Central memory CD4-positive, alpha-beta T cell (primary cell): Measurements from ENCODE around the gene FASN.

ENCODE experiments used
- DNase-seq: peaks from one replicate; pipeline ENCODE4 v3.0.0; 2022

Gene FASN

DNA sequence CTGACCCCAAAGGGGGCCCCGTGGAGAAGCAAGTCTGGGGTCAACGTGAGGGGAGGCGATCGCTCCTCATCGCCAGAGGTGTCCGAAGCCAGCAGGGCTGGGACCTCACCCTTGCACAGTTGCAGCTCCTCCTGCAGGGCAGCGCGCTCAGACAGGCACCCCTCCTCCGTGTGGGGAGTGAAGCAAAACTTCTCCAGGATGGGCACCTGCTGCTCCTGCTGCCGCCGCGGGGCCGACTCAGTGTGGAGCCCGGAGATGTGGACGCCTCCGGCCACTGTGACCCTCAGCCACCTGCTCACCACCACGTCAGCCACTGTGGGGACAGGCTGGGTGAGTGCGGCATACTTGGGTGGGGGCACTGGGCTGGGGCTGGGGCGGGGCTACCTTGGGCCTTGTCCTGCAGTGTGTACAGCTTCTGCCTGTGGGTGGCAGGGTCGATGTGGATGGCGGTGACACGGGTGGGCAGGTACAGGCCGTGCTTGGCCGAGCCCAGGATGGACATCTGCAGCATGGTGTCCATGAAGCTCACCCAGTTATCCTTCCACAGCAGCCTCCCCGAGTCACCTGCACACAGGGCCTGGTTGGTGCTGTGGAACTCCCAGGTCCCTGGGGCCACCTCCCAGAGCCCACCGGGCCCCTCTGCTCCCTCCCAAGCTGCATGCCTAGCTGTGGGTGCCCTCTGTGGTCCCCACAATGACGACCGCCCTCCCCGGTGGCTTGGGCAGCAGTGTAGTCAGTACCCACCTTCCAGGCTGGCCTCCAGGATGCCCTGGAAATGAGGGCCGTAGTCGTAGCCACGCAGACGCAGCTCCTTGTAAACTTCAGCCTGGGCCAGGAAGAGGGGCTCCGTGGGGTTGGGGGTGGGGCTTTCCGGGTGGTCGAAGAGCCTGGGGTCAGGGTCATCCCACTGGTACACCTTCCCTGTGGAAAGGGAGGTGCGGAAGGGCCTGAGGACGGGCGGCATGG, 10.8 kb downstream of the FASN start:
- DNase-seq, result no peak

DNA sequence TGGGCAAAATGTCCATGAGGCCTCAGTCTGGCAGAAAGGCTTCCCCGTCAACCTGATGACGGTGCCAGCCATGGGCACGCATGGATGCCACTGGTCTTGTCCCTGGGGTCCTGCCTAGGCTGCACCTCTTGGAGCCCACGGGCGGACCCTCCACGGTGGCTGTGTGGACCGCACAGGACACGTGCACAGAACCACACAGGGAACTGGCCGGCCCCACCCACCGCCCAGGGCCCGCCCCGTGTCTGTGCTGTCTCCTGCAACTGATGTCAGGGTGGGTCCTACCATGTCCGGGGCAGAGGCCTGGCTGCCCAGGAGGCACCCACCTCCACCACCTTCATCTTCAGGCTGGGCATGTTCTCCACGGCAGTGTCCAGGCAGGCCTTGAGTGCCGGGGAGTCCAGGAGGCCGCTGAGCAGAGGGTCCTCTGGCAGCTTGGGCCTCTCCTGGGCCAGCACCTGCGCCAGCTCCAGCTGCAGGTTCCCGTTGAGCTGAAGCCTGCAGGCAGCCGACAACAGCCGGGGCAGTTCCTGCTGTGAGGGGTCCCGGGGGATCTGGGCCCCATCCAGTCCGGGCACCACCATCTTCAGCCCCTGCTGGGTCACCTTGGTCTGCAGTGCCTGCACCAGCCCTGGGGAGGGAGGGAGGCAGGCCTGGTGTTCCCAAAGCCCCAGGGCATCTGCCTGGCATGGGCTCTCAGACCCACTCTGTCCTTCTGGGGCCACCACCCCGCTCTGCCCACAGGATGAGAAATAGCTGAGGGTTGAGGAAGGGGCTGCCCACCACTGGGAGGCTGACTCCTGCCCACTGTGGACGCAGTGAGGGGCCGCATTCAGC, 11.9 kb downstream of the FASN start:
- DNase-seq, result no peak

DNA sequence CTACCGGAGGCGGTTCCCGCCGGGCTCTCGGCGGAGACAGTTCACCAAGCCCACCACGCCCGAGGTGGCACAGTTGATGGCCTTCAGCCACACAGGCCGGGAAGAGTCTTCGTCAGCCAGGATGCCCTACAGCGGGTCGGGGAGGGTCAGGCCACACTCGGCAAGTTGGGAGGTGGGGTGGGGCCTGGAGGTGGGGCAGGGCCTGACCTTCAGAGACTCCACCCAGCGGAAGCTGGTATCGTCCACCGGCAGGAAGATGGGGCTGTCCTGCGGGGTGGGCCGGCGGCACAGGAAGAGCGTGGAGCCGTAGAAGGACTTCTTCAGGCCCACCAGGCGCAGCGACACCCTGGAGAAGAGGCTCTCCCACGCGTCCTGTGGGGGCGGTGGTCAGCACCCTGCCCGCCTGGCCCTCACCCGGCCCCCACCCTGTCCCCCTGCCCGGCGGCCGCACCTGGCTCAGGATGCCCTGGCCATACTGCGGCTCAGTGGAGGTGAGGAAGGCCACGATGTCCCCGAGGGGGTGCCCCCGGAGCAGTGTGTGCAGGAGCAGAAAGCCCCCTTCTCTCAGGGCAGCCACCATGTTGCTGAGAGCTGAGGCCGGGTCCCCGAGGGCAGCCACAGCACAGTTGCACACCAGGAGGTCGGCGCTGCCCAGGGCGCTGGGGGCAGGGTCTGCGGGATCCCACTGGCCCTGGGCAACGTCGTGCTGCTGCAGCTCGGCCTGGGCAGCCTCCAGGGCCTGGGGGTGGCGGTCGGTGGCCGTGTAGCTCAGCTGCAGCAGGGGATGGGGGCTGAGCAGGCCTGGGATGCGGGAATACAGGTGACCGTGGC, 12.8 kb downstream of the FASN start:
- no peak for DNase-seq

DNA sequence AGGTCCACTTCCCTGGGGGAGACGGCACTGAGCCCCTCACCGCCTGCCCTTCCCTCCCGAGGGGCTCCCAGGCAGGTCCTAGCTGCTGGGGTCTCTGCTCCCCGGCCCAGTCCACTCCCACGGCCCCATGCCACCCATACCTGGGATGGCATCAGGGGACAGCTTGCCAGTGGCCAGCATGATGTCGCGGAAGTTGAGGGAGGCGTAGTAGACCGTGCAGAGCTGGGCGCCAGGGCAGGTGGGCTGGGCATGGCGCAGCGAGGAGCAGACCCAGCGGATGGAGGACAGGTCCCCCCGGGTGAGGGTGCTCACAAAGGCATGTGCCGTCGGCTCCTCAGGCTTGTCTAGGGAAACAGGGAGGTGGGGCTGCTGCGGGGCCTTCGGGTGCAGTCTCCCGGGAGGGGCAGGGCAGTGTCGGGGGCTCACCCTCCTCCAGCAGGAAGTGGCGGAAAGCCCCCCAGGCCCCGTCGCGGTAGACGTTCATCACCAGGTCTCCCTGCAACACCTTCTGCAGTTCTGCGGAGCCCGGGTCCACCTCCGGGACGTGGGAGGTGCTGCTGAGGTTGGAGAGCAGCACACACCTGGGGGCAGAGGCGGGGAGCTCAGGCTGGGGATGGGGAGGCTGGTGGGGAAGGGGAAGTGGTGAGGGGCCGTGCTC, 13.5 kb downstream of the FASN start:
- DNase-seq, result no peak

DNA sequence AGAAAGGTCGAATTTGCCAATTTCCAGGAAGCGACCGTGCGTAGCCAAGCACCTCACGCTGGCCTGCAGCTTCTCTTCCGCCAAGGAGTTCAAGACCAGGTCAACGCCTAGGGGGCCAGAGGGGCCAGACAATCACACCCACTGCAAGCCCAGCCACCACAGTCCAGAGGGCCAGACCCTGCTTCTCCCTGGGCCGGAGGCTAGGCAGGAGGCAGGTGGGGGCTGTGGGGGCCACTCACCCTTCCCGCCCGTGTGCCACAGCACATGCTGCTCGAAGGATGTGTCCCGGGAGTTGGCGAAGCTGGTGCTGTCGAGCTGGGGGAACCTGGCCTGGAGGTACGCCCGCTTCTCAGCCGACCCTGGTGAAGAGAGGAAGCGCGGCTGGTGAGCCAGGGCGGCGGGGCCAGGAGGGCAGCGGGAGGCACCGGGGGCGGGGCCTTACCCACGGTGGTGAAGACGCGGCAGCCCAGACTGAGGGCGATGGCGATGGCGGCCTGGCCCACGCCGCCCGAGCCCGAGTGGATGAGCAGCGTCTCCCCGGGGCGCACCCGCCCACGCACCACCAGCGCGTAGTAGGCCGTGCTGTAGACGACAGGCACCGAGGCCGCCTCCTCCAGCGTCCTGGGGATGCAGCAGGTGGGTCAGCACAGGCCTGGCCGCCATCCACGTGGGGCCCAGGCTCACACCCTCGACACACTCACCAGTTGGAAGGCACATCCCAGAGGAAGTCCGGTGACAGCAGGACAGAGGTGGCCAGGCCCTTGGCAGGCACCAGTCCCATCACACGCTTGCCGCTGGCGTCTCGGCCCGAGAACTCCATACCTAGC, 14.3 kb downstream of the FASN start:
- DNase-seq, result no peak

DNA sequence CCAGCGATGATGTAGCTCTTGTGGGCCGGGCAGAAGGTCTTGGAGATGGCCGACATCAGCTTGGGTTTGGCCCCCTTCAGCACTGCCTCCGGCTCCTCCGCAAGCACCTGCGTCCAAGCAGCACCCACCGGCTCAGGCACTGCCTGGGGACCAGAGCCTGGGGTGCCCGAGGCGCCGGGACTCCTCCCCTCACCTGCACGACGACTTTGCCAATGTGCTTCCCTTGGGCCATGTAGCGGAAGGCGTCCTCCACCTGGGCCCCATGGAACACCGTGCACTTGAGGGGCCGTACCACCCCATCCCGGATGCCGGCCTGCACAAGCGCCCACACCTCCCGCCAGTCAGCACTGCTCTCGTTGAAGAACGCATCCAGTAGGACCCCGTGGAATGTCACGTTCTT, 15.0 kb downstream of the FASN start:
- no peak for DNase-seq

DNA sequence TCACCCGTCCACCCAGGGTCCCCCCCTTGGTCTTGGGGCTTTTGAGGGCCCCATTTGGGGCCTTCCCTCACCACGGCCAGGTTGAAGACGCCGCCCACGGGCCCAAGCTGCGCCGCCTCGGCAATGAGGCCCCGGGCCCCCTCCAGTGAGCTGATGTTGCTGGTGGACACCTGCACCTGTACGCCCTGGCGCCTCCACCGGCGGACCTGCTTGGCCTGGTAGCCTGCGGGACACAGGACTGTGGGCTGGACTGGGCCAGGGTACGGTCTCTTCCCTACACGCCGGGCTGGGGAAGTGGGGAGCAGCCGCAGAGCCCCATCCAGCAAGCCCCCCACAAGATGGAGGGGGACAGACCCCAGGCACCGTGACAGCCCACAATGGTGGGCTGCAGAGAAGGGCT, 15.6 kb downstream of the FASN start:
- no peak for DNase-seq

DNA sequence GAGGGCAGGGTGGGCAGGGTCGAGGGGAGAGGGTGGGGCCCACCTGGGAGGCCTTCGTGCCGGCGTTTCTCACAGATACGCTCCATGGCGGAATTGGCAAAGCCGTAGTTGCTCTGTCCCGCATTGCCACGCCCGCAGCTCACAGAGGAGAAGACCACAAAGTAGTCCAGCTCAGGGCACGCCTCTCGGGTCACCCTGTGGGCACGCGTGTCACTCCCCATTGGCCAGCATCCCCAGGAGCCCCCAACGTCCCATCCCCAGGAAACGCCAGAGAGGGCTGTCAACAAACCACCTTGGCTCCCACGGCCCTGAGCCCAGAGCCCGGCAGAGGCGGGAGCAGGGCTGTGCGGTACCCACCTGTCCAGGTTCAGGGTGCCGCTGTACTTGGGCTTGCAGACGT, 16.1 kb downstream of the FASN start:
- no peak for DNase-seq

DNA sequence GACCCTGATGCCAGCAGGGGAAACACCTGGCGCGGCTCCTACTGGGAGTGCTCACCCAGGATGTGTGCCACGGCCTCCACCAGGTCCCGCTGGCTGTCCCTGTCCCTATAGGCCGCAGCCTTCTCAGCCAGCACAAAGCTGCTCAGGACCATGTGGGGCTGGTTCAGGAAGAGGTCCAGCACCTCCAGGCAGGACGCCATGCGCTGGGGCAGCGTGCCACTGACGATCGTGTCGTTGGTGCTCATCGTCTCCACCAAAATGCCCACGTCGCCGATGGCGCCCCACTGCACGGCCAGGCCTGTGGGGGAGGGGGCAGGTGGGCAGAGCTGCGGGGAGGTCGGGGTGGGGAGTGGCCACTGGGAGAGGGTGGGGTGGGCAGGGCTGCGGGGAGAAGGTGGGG, 16.5 kb downstream of the FASN start:
- DNase-seq, result no peak

DNA sequence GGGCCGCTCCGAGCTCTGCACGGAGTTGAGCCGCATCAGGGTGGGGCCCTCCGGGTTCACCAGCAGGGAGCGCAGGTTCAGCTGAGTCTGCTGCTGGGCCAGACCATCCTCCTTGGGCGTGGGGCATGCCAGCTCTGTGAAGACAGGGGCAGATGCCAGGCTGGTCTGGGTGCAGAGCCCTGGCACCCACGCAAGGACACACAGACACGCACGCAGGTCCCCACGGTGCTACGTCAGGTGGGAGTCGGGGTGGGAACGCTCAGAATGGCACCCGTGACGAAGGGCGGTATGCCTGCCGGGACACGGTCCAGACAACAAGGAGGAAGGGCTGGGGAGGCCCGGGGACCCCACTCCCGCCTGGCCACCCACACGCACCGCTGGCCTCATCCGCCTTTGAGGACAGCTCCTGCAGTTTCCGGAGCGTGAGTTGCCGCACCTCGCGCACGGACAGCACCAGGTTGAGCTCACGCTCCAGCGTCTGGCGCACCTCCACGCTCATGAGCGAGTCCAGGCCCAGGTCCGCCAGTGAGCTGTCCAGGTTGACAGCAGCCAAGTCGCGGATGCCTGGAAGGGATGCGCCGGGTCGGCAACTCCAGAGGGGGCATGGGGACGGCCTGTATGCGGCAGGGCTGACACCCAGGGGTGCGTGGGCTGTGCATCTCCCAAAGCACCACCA, 17.1 kb downstream of the FASN start:
- no peak for DNase-seq

DNA sequence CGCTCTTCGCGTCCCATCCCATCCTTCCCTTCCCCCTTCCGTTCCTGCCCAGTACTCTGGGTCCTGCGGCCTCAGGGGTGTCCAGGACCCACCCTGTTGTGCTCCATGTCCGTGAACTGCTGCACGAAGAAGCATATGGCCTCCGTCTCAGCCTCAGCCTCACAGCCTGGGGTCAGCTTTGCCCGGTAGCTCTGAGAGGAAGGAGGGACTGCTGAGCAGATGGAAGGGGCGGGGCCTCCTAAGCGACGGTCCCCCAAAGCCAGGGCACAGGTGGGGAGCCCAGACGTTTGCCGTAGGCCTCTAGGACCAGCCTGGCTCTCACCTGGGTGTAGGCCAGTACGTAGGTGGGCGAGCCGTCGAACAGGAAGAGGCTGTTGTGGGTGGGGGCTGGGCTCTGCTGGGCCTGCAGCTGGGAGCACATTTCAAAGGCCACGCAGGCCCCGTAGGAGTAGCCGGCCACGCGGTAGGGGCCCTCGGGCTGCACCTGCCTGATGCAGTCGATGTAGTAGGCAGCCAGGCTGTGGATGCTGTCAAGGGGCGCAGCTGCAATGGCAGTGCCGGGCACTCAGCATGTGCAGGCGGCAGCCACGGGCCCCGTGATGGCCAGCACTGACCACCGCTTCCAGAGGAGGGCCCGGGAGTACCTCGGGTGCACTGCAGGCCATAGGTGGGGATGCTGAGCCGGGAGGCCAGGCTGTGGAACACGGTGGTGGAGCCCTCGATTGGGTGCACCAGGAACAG, 17.8 kb downstream of the FASN start:
- no peak for DNase-seq

DNA sequence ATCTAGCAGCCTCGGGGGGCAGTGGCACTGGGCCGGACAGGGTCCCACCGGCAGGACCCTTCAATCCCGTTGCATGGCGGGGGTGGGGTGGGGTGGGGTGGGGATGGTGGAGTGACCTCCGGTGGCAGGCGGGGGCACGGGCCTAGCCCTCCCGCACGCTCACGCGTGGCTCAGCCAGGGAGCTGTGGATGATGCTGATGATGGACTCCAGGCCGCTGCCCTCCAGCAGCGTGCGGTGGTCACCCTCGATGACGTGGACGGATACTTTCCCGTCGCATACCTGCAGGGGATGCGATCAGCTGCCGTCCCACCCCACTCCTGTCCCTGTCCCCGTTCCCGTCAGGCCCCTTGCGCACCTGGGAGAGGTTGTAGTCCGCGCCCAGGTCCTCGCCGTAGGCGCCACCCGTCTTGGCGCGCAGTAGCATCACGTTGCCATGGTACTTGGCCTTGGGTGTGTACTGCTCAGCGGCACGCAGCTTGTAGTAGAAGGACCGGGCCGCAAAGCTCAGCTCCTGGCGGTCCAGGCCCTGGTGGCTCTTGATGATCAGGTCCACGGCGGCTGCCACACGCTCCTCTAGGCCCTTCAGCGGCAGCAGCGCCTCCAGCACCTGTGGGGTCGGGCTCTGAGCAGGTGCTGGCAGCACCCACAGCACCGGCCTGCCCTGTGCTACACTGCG, 18.9 kb downstream of the FASN start:
- no peak for DNase-seq

DNA sequence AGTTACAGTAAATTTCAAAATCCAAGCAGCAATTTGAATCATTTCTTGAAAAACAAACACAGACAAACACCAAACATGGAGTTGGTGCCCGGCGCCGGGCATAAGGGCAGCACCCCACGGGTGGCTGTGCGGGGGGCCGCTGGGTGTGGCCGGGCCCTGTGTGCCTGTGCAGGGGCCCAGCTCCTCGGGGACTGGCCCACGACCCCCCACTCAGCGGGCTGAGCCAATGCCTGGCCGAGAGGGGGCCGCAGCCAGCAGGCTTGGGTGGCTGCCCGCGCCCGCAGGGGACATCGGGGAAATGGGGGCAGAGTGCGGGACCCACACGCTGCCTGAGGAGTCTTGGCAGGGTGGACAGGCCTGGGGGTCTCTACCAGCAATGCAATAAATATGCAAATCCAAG, 19.6 kb downstream of the FASN start:
- no peak for DNase-seq

DNA sequence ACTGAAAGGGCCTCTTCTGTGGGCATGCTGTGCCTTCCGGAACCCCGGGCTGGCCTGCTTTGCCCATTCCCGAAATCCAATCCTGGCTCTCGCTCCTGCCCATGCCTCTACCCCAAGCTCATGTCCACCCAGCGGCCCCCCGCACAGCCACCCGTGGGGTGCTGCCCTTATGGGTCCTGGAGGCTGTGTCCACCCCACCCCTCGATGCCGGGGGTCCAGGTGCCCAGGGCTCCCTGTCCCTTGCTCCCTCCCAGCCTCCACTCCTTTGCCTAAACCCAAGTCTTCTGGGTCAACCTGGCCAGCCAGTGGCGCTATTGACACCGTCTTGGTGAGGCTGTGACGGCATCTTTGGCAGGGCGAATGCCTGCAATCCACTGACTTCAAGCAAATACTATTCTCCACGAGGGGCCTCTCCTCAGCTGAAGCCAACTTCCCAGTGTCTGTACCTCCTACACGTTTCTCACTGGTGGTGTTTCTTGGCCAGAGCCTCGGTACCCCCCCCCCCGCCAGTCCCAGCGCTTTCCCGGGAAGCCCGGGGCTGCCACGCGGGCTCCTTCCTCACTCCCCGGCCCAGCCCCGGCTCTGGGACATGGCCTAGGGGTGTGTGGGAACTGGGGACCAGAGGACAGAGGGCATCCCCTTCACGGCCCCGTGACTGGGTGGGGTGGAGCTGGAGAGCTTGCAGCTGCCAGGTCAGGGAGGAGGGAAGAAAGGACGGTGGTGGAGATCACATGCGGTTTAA, 20.2 kb downstream of the FASN start:
- DNase-seq, result no peak

DNA sequence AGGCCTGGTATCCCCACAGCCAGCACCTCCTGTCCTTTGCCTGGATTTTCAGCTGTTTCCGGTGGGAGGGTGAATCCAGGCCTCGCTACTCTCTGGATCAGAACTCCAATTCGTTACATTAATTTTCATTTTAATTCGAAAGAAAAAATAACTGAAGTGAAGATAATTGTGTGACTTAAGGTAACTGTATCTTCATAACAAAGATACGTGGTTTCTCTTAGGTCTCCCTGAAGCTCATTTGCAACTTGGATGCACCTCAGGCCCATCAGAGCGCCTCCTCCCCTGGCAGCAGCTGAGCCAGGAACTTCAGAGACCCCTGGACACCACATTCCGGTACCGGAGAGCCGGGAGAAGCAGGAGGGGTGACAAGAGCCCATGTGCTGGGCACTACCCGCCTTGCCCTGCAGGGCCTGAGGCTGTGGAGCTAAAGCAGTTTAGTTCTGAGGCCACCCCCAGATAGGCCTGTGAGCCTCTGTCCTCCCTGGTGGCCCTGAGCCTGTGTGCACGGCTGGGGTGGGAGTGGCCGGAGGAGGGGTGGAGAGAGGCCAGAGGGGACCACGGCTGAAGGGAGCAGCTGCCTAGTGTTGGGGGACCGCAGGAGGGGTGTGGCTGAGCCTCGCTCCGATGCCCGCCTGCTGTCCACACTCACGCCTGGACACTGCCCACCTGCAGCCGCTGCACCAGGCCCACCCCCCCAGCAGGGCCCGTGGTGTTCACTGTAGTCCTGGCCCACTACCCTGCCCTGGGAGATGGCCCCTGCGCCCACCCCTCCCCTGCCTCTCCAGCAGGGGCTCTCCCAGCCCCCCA, 21.0 kb downstream of the FASN start:
- DNase-seq, result no peak

DNA sequence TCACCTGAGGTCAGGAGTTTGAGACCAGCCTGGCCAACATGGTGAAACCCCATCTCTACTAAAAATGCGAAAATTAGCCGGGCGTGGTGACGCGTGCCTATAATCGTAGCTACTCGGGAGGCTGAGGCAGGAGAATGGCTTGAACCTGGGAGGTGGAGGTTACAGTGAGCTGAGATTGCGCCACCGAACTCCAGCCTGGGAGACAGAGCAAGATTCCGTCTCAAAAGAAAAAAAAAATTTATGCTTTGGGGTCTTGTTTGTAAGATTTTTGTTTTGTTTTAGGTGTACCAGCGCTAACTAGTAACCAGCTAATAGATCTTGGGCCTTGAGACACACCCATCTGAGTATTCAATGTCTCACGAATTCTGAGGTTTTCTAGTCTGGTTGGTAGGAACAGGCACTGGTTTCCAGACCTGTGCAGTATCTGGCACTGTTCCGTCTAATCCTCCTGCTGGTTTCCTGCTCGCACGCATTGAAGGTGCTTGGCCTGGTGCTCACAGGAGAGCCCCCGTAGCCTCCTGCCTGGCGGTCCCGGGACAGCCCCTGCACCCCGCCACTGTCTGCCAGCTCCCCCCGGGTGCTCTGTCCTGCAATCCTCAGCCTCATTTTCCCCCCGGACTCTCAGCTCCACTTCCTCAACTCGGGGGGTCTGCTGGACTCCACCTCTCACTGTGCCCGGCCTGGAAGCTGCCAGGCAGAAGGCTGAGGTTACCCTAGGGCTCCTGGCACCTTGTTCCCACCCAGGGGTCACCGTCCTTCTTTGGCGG, 21.8 kb downstream of the FASN start:
- no peak for DNase-seq

DNA sequence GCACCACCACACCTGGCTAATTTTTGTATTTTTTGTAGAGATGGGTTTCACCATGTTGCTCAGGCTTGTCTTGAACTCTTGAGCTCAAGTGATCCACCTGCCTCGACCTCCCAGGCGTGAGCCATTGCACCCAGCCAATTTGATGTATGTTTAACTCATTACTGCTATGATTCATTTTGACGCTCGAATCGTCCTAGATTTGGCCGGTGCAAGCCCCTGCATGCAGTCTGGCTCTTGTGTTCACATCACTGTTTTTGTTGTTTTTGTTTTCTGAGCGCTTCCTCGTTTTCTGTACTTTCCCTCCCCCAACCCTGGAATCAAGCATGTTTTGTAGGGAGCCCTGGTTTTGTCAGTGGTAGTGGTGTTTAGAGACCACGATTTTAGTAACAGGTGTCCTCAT, 24.6 kb downstream of the FASN start:
- DNase-seq, result no peak
